Mesodermal cell (in vitro differentiated cells): Measurements from ENCODE around the gene KCNAB2.

ENCODE experiments used
- H3K27ac ChIP-seq: 2 replicates; pipeline ENCODE4 v1.7.0; 2013; ENCODE audit warnings: mild to moderate bottlenecking, low read depth, low read length, moderate library complexity; ENCODE audit not compliant: severe bottlenecking
- H3K36me3 ChIP-seq: 2 replicates; pipeline ENCODE4 v1.7.1; 2013; ENCODE audit warnings: mild to moderate bottlenecking, low read length, moderate library complexity; ENCODE audit not compliant: control insufficient read depth, insufficient read depth
- H3K4me1 ChIP-seq: one replicate; pipeline ENCODE4 v1.7.1; 2013; ENCODE audit warnings: mild to moderate bottlenecking, low read length; ENCODE audit not compliant: insufficient read depth, control insufficient read depth, poor library complexity, severe bottlenecking
- H3K4me3 ChIP-seq: 2 replicates; pipeline ENCODE4 v1.7.0; 2013; ENCODE audit warnings: low read length, control low read depth, mild to moderate bottlenecking; ENCODE audit not compliant: insufficient read depth, poor library complexity, severe bottlenecking; ENCODE audit errors: extremely low read depth
- H3K9me3 ChIP-seq: 2 replicates; pipeline ENCODE4 v1.7.1; 2013; ENCODE audit warnings: mild to moderate bottlenecking, low read length, moderate library complexity; ENCODE audit not compliant: control insufficient read depth
- WGBS, 2 experiments: methylation state at CpG; one replicate each; pipeline ENCODE4 v1.1.5; 2013; ENCODE audit warnings: missing lambda C conversion rate in 2 of 2; ENCODE audit not compliant: insufficient coverage in 2 of 2; 5-methylcytosine and 5-hydroxymethylcytosine counted together

Gene KCNAB2

DNA sequence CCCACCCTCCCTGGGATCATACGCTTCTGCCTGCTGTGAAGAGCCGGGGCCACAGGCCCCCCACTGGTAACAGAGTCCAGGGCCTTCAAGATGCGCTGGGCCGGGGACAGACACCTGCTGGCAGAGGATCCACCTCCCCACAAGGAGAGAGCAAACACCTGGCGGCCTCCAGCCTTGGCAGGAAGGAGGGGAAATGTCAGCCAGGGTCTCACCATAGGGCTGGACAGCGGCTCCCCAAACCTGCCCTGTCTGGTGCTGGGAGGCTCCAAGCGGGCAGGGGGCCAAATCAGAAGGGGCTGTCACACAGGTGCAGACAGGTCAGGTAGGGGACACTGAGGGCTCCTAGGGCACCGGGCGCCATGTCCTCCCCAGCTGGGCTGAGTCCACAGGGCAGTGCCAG, 58.9 kb downstream of the KCNAB2 start:
- Histone ChIP-seq H3K9me3 (no peaks in the 10 kb centered on the region), H3K4me1 (no peaks in the 10 kb centered on the region), H3K36me3 (no peaks in the 10 kb centered on the region), H3K27ac (no peak overlapping the region), H3K4me3 (no peak overlapping the region)
- WGBS, 2 experiments: 85 to 97% methylated on average over 5 to 6 of the region's 9 CpGs

DNA sequence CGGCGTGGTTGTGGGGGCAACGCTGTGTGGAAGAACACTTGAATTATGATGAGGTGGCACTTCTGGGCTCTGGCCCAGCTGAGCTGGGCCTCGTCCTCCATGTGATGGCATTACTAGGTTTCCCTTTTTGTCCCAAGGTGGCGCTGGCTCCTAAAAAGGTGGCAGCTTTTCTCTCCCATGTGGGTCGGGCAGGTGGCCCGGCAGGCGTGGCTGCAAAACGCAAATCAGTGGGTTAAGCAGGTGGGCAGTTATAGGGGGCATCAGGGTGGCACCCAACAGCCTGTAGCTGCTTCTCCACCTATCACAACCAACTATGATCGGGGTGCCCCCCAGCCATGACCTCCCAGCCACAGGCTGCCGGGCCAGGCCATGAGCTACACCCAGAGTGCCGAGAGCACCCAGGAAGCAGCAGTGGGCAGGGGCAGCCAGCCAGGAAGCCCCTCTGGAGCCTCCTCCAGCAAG, 59.6 kb downstream of the KCNAB2 start:
- Histone ChIP-seq H3K4me1 (no peaks in the 10 kb centered on the region), H3K9me3 (no peaks in the 10 kb centered on the region)
- WGBS, 2 experiments: 78 to 96% methylated on average over 7 to 9 of the region's 12 CpGs

DNA sequence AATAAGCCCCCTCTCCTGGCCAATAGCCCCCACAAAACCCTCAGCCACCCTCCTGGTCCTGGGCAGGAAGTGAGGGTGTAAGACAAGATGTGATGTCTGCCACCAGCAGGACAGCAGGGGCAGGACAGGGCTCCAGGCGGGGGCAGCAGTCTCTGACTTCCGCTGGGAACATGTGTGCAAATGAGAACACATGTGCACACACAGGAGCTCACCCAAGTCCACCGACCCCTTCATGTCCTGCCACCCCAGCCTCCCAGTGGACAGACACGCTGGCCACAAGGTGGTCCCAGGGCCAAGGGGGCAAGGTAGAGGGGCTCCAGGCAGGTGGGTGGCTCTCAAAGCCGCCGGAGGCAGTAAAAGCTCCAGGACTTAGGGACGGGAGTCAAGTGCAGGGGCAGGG, 60.1 kb downstream of the KCNAB2 start:
- no peaks in the 10 kb centered on the region for H3K9me3 ChIP-seq
- 82 to 83% methylated on average over 5 to 6 of the region's 7 CpGs for WGBS, 2 experiments
- no peaks in the 10 kb centered on the region for H3K36me3 ChIP-seq
- no peak overlapping the region for H3K27ac ChIP-seq
- no peaks in the 10 kb centered on the region for H3K4me1 ChIP-seq
- no peak overlapping the region for H3K4me3 ChIP-seq

More for the DNA sequence above, 59.6 kb downstream of the KCNAB2 start:
- H3K27ac ChIP-seq: no peak overlapping the region
- H3K4me3 ChIP-seq: no peak overlapping the region
- no peaks in the 10 kb centered on the region for H3K36me3 ChIP-seq

DNA sequence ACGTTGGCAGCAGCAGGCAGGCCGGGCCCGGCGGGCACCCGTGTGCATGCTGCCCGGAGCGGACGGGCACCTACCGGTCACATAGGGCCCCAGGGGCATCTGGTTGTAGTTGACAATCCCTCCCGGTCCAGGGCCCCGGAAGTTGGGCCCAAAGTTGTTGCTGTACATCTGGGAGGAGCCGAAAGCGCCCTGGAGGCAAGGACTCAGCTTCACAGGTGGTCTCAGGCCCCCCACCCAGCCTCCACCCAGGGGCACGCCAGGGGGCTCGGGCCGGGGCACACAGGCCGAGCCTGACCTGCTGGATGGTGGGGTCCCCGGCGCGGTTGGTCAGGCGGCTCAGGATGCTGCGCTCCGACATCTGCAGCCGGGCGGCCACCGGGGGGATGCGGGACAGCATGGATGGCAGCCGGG, 60.6 kb downstream of the KCNAB2 start:
- Histone ChIP-seq H3K27ac (no peak overlapping the region), H3K4me3 (no peak overlapping the region), H3K9me3 (no peaks in the 10 kb centered on the region), H3K4me1 (no peaks in the 10 kb centered on the region), H3K36me3 (no peaks in the 10 kb centered on the region)
- WGBS, 2 experiments: 81 to 91% methylated on average over 24 to 26 of the region's 28 CpGs

DNA sequence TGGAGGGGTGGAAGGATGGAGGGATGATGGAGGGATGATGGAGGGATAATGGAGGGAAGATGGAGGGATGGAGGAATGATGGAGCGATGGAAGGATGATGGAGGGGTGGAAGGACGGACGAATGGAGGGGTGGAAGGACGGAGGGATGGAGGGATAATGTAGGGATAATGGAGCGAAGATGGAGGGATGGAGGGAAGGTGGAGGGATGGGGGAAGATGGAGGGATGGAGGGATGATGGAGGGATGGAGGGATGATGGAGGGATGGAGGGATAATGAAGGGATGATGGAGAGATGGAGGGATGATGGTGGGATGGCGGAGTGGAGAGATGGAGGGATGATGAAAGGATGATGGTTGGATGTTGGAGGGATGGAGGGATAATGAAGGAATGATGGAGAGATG, 61.3 kb downstream of the KCNAB2 start:
- H3K4me3 ChIP-seq: no peak overlapping the region
- H3K9me3 ChIP-seq: no peaks in the 10 kb centered on the region
- 79 to 88% methylated on average over 6 of the region's 6 CpGs for WGBS, 2 experiments
- no peaks in the 10 kb centered on the region for H3K4me1 ChIP-seq
- H3K36me3 ChIP-seq: no peaks in the 10 kb centered on the region
- H3K27ac ChIP-seq: no peak overlapping the region

DNA sequence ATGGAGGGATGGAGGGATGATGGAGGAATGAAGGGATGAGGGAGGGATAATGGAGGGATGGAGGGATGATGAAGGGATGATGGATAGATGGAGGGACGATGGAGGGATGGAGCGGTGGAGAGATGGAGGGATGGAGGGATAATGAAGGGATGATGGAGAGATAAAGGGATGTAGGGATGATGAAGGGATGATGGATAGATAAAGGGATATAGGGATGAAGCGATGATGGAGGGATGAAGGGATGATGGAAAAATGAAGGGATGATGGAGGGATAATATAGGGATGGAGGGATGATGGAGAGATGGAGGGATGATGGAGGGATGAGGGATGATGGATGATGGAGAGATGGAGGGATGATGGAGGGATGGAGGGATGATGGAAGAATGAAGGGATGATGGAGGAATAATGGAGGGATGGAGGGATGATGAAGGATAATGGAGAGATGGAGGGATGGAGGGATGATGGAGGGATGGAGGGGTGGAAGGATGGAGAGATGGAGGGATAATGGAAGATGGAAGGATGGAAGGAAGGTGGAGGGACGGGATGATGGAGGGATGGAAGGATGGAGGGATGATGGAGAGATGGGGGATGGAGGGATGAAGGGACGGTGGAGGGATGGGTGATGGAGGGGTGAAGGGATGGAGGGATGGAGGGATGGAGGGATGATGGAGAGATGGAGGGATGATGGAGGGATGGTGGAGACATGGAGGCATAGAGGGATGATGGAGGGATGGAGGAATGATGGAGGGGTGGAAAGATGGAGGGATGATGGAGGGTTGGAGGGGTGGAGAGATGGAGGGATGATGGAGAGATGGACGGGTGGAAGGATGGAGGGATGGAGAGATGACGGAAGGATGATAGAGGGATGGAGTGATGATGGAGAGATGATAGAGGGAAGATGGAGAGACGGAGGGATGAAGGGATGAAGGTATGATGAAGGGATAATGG, 62.0 kb downstream of the KCNAB2 start:
- no peaks in the 10 kb centered on the region for H3K36me3 ChIP-seq
- no peak overlapping the region for H3K27ac ChIP-seq
- H3K4me3 ChIP-seq: no peak overlapping the region
- H3K4me1 ChIP-seq: no peaks in the 10 kb centered on the region
- H3K9me3 ChIP-seq: no peaks in the 10 kb centered on the region
- WGBS, 2 experiments: 81 to 83% methylated on average over 8 of the region's 8 CpGs

DNA sequence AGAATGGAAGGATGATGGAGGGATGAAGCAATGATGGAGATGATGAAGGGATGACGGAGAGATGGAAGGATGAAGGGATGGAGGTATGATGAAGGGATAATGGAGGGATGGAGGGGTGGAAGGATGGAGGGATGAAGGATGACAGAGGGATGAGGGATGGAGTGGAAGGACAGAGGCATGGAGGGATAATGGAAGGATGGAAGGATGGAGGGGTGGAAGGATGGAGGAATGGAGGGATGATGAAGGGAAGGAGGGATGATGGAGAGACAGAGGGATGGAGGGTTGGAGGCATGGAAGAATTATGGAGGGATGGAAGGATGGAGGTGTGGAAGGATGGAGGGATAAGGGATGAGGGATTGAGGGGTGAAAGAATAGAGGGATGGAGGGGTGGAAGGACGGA, 62.8 kb downstream of the KCNAB2 start:
- WGBS, 2 experiments: 71 to 73% methylated on average over 2 of the region's 2 CpGs
- no peak overlapping the region for H3K4me3 ChIP-seq
- no peak overlapping the region for H3K27ac ChIP-seq
- H3K9me3 ChIP-seq: no peaks in the 10 kb centered on the region
- no peaks in the 10 kb centered on the region for H3K4me1 ChIP-seq
- H3K36me3 ChIP-seq: no peaks in the 10 kb centered on the region

DNA sequence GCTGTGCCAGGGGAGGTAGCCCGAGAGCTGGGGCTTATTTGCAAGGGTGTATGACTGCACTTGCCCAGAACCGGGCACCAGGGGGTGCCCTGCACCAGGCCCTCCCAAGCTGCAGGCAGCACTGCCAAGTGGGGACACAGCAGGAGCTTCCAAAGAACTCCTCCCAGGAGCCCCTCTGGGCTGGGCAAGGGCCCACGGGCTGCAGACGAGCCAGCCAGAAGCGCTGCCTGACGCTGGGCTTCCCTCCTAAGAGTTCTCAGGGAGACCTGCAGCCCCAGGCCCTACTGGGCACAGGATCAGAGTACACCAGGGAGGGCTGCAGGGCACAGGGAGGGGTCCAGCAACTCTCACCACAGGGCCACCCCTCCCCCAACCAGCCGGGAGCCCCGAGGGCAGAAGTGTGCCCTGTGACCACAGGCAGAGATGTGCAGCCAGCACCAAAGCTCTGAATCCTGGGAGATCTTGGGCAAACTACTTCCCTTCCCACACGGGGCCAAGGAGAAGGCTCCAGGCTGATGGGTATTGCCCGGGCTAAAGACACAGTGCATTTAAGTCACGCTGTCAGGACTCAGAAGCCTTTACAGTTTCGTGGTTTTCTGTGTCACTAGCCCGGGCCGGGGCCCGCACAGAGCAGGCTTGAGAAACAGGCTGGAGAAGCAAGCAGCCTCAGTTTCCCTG, 63.4 kb downstream of the KCNAB2 start:
- no peaks in the 10 kb centered on the region for H3K9me3 ChIP-seq
- no peak overlapping the region for H3K4me3 ChIP-seq
- 43 to 50% methylated on average over 14 of the region's 15 CpGs for WGBS, 2 experiments

DNA sequence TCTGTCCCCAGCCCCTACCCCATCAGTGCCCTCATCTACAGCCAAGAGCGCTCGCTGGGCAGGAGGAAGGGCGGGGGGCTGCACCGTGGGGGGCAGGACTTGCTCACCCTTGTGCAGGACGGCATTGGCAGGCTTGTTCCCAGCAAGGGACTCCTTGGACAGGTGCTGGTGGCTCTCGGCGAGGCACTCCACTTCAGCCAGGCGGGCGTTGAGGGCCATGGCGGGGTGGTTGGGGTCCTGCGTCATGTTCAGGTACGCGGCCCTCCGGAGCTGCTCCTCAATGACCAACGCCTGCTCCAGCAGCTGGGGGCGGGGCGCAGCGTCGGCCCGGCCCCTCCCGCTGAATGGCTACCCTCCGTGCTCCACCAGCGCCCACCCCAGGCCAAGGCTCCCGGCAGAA, 64.0 kb downstream of the KCNAB2 start:
- WGBS, 2 experiments: 67 to 68% methylated on average over 21 to 22 of the region's 24 CpGs
- Histone ChIP-seq H3K36me3 (no peaks in the 10 kb centered on the region), H3K4me1 (no peaks in the 10 kb centered on the region)

More for the DNA sequence above, 63.4 kb downstream of the KCNAB2 start:
- Histone ChIP-seq H3K4me1 (no peaks in the 10 kb centered on the region), H3K27ac (no peak overlapping the region), H3K36me3 (no peaks in the 10 kb centered on the region)

DNA sequence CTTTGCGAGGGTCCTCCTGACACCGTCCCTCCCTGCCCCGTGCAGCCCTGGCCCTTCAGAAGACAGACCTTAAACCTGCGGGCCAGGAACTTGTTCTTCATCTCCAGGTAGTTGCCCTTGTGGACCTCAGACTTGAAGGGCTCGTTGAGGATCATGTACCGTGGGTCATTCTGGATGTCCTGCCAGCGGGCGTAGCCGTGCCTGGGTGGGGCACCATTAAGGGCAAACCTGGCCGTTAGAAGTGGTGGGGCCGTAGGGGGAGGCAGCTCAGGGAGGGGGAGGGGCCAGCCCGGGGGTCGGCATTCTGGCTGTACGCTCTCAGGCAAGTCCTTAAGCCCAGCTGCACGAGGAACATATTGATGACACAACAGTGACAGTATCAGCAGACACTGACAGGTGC, 64.6 kb downstream of the KCNAB2 start:
- no peaks in the 10 kb centered on the region for H3K36me3 ChIP-seq
- no peak overlapping the region for H3K4me3 ChIP-seq
- no peaks in the 10 kb centered on the region for H3K4me1 ChIP-seq
- 81 to 90% methylated on average over 10 to 15 of the region's 15 CpGs for WGBS, 2 experiments
- H3K9me3 ChIP-seq: no peaks in the 10 kb centered on the region
- no peak overlapping the region for H3K27ac ChIP-seq

More for the DNA sequence above, 64.0 kb downstream of the KCNAB2 start:
- Histone ChIP-seq H3K27ac (no peak overlapping the region), H3K4me3 (no peak overlapping the region), H3K9me3 (no peaks in the 10 kb centered on the region)
